HepG2 (cell line): ENCODE measurements around the gene DCP2.

Experiments used
- CTCF ChIP-seq: sonication (generic); formaldehyde crosslinking; IDR thresholded peaks from 2 replicates; pipeline ENCODE4 v1.5.0; 2020; ENCODE audit warnings: mild to moderate bottlenecking, missing genetic modification reagents, moderate library complexity
- EP300 ChIP-seq, 3 experiments: sonication (generic) in 1 of 3; formaldehyde crosslinking in 1 of 3; IDR thresholded peaks; 2 replicates each; pipeline versions ENCODE4 v1.5.1 to v1.6.1; 2011 to 2020; ENCODE audit warnings: low read depth in 2 of 3, low read length in 2 of 3, borderline replicate concordance in 1 of 3, improper control_type of control experiment in 1 of 3, mild to moderate bottlenecking in 1 of 3, missing genetic modification reagents in 1 of 3, moderate library complexity in 1 of 3
- ETS1 ChIP-seq: sonication (generic); formaldehyde crosslinking; IDR thresholded peaks from 2 replicates; pipeline ENCODE4 v1.4.0; 2020; ENCODE audit warnings: missing genetic modification reagents
- MED13 ChIP-seq: sonication (generic); formaldehyde crosslinking; IDR thresholded peaks from 2 replicates; pipeline ENCODE4 v1.5.0; 2020; ENCODE audit warnings: missing genetic modification reagents
- REST ChIP-seq, 2 experiments: IDR thresholded peaks; 2 replicates each; pipeline ENCODE4 v1.6.1; 2011 to 2012; ENCODE audit warnings: low read length in 2 of 2, borderline replicate concordance in 1 of 2, low read depth in 1 of 2, mild to moderate bottlenecking in 1 of 2, moderate library complexity in 1 of 2
- ZHX1 ChIP-seq: sonication (generic); formaldehyde crosslinking; IDR thresholded peaks from 2 replicates; pipeline ENCODE4 v1.8.1; 2022; ENCODE audit warnings: low read depth, mild to moderate bottlenecking, missing genetic modification reagents
- ZMAT3 ChIP-seq: sonication (generic); formaldehyde crosslinking; conservative IDR thresholded peaks from 2 replicates; pipeline ENCODE4 v1.7.0; 2021; ENCODE audit warnings: missing genetic modification reagents
- ZNF549 ChIP-seq: sonication (generic); formaldehyde crosslinking; IDR thresholded peaks from 2 replicates; pipeline ENCODE4 v1.5.0; 2020; ENCODE audit warnings: missing genetic modification reagents

GRCh38 chr5:112996830-112997374 lies 20.3 kb downstream of the DCP2 start:
- TF ChIP-seq REST (IDR thresholded peaks at IDR 0.05; ENCODE audit: borderline replicate concordance in 1 of 2, low read depth in 1 of 2, low read length in 2 of 2): no peak
- TF ChIP-seq EP300 (IDR thresholded peaks at IDR 0.05; ENCODE audit: low read depth in 2 of 2, low read length in 2 of 2): no peak
- no peak for TF ChIP-seq EP300 (CRISPR knock-in tag; IDR thresholded peaks at IDR 0.05; ENCODE audit: borderline replicate concordance)
- no peak for TF ChIP-seq CTCF
- TF ChIP-seq ETS1: no peak
- no peak for TF ChIP-seq ZNF549 (CRISPR knock-in tag)
- TF ChIP-seq ZHX1 (CRISPR knock-in tag): no peak
- TF ChIP-seq MED13 (CRISPR knock-in tag): no peak
- no peak for TF ChIP-seq ZMAT3 (CRISPR knock-in tag)
